IMR-90 (cell line): ENCODE data around the gene LPGAT1. TPM values are rescaled to one million over a fixed set of nuclear protein-coding genes. Genes with fewer than 3 reads are reported as not detected.

Experiments used
- ATAC-seq: fragments of 200-7000 bp; cut with Tn5 transposase; 2 replicates; pipeline ENCODE4 v1.9.1; 2020; ENCODE audit warnings: low read depth, mild to moderate bottlenecking, moderate library complexity
- BruUV-seq: library from RNA; stranded (reverse); fragments of 400-500 nt; replicated peaks from 2 replicates; lab custom pipeline; 2021; lab: Mats Ljungman, UMichigan
- CTCF ChIA-PET: fragments of 300-600 bp; formaldehyde crosslinking; extraction: SDS; loops from one replicate; lab custom pipeline; 2021; ENCODE audit warnings: antibody characterized with exemption; lab: Yijun Ruan, JAX
- POLR2A ChIA-PET: fragments of 300-600 bp; sonication (Branson Sonifier 250); formaldehyde crosslinking; loops from one replicate; lab custom pipeline; 2022; ENCODE audit warnings: antibody characterized with exemption; ENCODE audit not compliant: unreplicated experiment; lab: Charles Lee
- DNase-seq: peaks from one replicate; pipeline ENCODE4 v3.0.0; 2013
- H2AFZ ChIP-seq: replicated peaks from 2 replicates; pipeline ENCODE3; 2013; ENCODE audit warnings: low read length, mild to moderate bottlenecking; ENCODE audit not compliant: poor library complexity
- H2AK5ac ChIP-seq: 2 replicates; pipeline ENCODE4 v1.6.1; 2013; ENCODE audit warnings: low read depth, low read length, inconsistent platforms
- H2AK9ac ChIP-seq: replicated peaks from 2 replicates; pipeline ENCODE3; 2013; ENCODE audit warnings: mild to moderate bottlenecking, low read depth, low read length, moderate library complexity; ENCODE audit not compliant: poor library complexity
- H2BK120ac ChIP-seq: 2 replicates; pipeline ENCODE4 v1.6.1; 2013; ENCODE audit warnings: low read depth, low read length, inconsistent platforms
- H2BK15ac ChIP-seq: 3 replicates; pipeline ENCODE4 v1.6.1; 2013; ENCODE audit warnings: low read depth, low read length, inconsistent platforms
- H2BK20ac ChIP-seq: 2 replicates; pipeline ENCODE4 v1.6.1; 2013; ENCODE audit warnings: low read depth, mild to moderate bottlenecking, inconsistent platforms, low read length, moderate library complexity
- H2BK5ac ChIP-seq: 2 replicates; pipeline ENCODE4 v1.6.1; 2013; ENCODE audit warnings: mild to moderate bottlenecking, low read depth, low read length, inconsistent platforms; ENCODE audit not compliant: poor library complexity, severe bottlenecking
- H3K14ac ChIP-seq: replicated peaks from 2 replicates; pipeline ENCODE4 v1.6.1; 2013; ENCODE audit warnings: low read depth, low read length, inconsistent platforms
- H3K18ac ChIP-seq: 2 replicates; pipeline ENCODE4 v1.6.1; 2013; ENCODE audit warnings: low read depth, low read length, control low read depth
- H3K23ac ChIP-seq: 2 replicates; pipeline ENCODE4 v1.6.1; 2013; ENCODE audit warnings: low read depth, low read length, inconsistent platforms
- H3K27ac ChIP-seq: 2 replicates; pipeline ENCODE4 v1.5.1; 2013; ENCODE audit warnings: mild to moderate bottlenecking, control low read depth, low read length; ENCODE audit not compliant: insufficient read depth
- H3K27me3 ChIP-seq: 2 replicates; pipeline ENCODE4 v1.6.1; 2013; ENCODE audit warnings: low read length; ENCODE audit not compliant: control insufficient read depth, insufficient read depth
- H3K36me3 ChIP-seq: 2 replicates; pipeline ENCODE4 v1.6.1; 2013; ENCODE audit warnings: low read length, mixed read lengths; ENCODE audit not compliant: control insufficient read depth, insufficient read depth
- H3K4ac ChIP-seq: 2 replicates; pipeline ENCODE4 v1.6.1; 2013; ENCODE audit warnings: low read depth, low read length, inconsistent platforms
- H3K4me1 ChIP-seq: 2 replicates; pipeline ENCODE4 v1.6.1; 2013; ENCODE audit warnings: low read length, mixed read lengths; ENCODE audit not compliant: control insufficient read depth, insufficient read depth
- H3K4me2 ChIP-seq: 2 replicates; pipeline ENCODE4 v1.6.1; 2013; ENCODE audit warnings: low read depth, mild to moderate bottlenecking, control low read depth, low read length, moderate library complexity
- H3K4me3 ChIP-seq: 2 replicates; pipeline ENCODE4 v1.5.1; 2013; ENCODE audit warnings: low read depth, mild to moderate bottlenecking, control low read depth, low read length, moderate library complexity; ENCODE audit not compliant: insufficient read depth
- H3K56ac ChIP-seq: 2 replicates; pipeline ENCODE4 v1.6.1; 2013; ENCODE audit warnings: low read length, inconsistent platforms; ENCODE audit not compliant: insufficient read depth; ENCODE audit errors: extremely low read depth
- H3K79me1 ChIP-seq, 2 experiments: 2 replicates each; pipeline ENCODE4 v1.6.1; 2013; ENCODE audit warnings: low read length in 2 of 2, inconsistent platforms in 1 of 2, low read depth in 1 of 2
- H3K9ac ChIP-seq: 2 replicates; pipeline ENCODE4 v1.6.1; 2013; ENCODE audit warnings: low read depth, low read length, control low read depth
- H3K9me1 ChIP-seq: 2 replicates; pipeline ENCODE4 v1.6.1; 2013; ENCODE audit warnings: low read length, inconsistent platforms; ENCODE audit not compliant: insufficient read depth
- H3K9me3 ChIP-seq: 2 replicates; pipeline ENCODE4 v1.6.1; 2013; ENCODE audit warnings: low read length; ENCODE audit not compliant: control insufficient read depth, insufficient read depth
- H4K20me1 ChIP-seq: 2 replicates; pipeline ENCODE4 v1.6.1; 2013; ENCODE audit warnings: low read length, inconsistent platforms; ENCODE audit not compliant: insufficient read depth
- H4K5ac ChIP-seq: 2 replicates; pipeline ENCODE4 v1.6.1; 2013; ENCODE audit warnings: mild to moderate bottlenecking, low read depth, low read length, control low read depth
- H4K8ac ChIP-seq, 2 experiments: 2 replicates each; pipeline ENCODE4 v1.6.1; 2013; ENCODE audit warnings: low read depth in 2 of 2, low read length in 2 of 2, control low read depth in 1 of 2, inconsistent platforms in 1 of 2
- H4K91ac ChIP-seq: 2 replicates; pipeline ENCODE4 v1.6.1; 2013; ENCODE audit warnings: low read depth, low read length, inconsistent platforms; ENCODE audit not compliant: insufficient read depth
- BHLHE40 ChIP-seq: fragments of 150-350 bp; IDR thresholded peaks from 2 replicates; pipeline ENCODE4 v1.6.1; 2016; ENCODE audit warnings: mild to moderate bottlenecking, low read depth, low read length
- CEBPB ChIP-seq: IDR thresholded peaks from 2 replicates; pipeline ENCODE4 v1.6.1; 2012; ENCODE audit warnings: low read depth, low read length, improper control_type of control experiment
- MXI1 ChIP-seq: IDR thresholded peaks from 2 replicates; pipeline ENCODE4 v1.6.1; 2012; ENCODE audit warnings: low read depth, mild to moderate bottlenecking, low read length, moderate library complexity, borderline replicate concordance
- NFE2L2 ChIP-seq: fragments of 150-350 bp; IDR thresholded peaks from 2 replicates; pipeline ENCODE4 v1.6.1; 2016; ENCODE audit warnings: low read depth, mild to moderate bottlenecking, low read length
- RAD21 ChIP-seq: IDR thresholded peaks from 2 replicates; pipeline ENCODE4 v1.6.1; 2012; ENCODE audit warnings: low read length, improper control_type of control experiment
- RCOR1 ChIP-seq: IDR thresholded peaks from 2 replicates; pipeline ENCODE4 v1.6.1; 2012; ENCODE audit warnings: mild to moderate bottlenecking, low read length, improper control_type of control experiment; ENCODE audit not compliant: insufficient replicate concordance
- SMC3 ChIP-seq: fragments of 150-350 bp; IDR thresholded peaks from 2 replicates; pipeline ENCODE4 v1.6.1; 2016; ENCODE audit warnings: low read depth, mild to moderate bottlenecking, antibody characterized with exemption, low read length, moderate library complexity
- WGBS, 2 experiments: methylation state at CpG; one replicate each; pipeline versions ENCODE4 v1.1.5 to v1.1.7; 2013; ENCODE audit warnings: missing lambda C conversion rate in 2 of 2; ENCODE audit not compliant: insufficient read length in 1 of 2; ENCODE audit errors: extremely low coverage in 2 of 2; 5-methylcytosine and 5-hydroxymethylcytosine counted together
- dilution Hi-C: fragments of 300-500 bp; cut with HindIII; formaldehyde crosslinking; loops from one replicate; pipeline ENCODE4 v1.14.3; 2018; ENCODE audit warnings: low sequenced_read_pairs; ENCODE audit not compliant: unreplicated experiment
- in situ Hi-C: fragments of 300-500 bp; cut with MboI; formaldehyde crosslinking; loops from 3 replicates; pipeline ENCODE4 v1.14.3; 2019; ENCODE audit warnings: low sequenced_read_pairs, inconsistent platforms, mixed read lengths
- intact Hi-C: fragments of 100-400 bp; cut with micrococcal nuclease; formaldehyde crosslinking; loops from 2 replicates; pipeline ENCODE4 v1.10.0; 2022
- polyA plus RNA-seq, 3 experiments: library from polyadenylated mRNA; depleted of rRNA; stranded (reverse); fragments of >200 nt; gene quantifications; 2 replicates each; pipeline ENCODE4 v1.2.3, GENCODE V29; 2012; ENCODE audit warnings: low replicate concordance in 1 of 3
- total RNA-seq: library from RNA; depleted of rRNA; stranded (reverse); fragments of >200 nt; gene quantifications from 2 replicates; pipeline ENCODE4 v1.2.3, GENCODE V29; 2012
- TF ChIP-seq, protein P1 (sequence below): fragments of 150-350 bp; IDR thresholded peaks from 2 replicates; pipeline ENCODE4 v1.6.1; 2017; ENCODE audit warnings: mild to moderate bottlenecking, antibody characterized with exemption, low read length, low read depth

The LPGAT1 gene
- total and polyA plus RNA-seq, 2 of the 4 experiments (the other 2 are of a cell fraction) = 6.7 to 13.6 TPM

DNA sequence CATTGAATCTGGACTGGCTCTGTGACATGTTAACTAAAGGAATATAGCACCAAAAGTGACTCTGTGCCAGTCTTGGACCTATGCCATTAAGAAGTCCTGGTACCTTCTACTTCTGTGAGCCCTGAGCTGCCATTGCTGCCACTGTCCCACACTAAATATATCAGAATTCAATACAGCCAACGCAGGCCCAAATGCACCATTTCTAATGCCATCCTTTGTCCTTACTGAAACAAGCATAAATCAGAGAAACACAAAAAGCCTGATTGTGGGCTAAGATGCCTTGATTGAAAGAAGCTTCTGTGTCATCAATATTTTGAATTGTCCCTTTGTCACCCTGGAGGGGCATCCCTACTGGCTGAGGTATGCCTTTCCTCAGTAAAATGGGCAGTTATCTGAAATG lies 88.3 kb downstream of the LPGAT1 start:
- Histone ChIP-seq H3K4me1 (no peaks in the 10 kb centered on the region), H3K4me2 (no peak overlapping the region), H2BK15ac (no peak overlapping the region), H3K23ac (no peak overlapping the region), H3K18ac (no peak overlapping the region), H3K9me3 (no peaks in the 10 kb centered on the region), H3K56ac (no peak overlapping the region), H4K5ac (no peak overlapping the region), H2AK9ac (no peak overlapping the region), H3K27ac (no peak overlapping the region), H2BK5ac (no peak overlapping the region), H3K9me1 (no peaks in the 10 kb centered on the region; the same call in 1 of the 2 replicates), H2BK20ac (no peak overlapping the region), H4K8ac (no peak overlapping the region), H3K4me3 (no peak overlapping the region), H3K14ac (no peak overlapping the region), H3K27me3 (no peaks in the 10 kb centered on the region; the same call in none of the 2 replicates), H3K9ac (no peak overlapping the region), H3K79me1 (no peaks in the 10 kb centered on the region), H2AK5ac (no peak overlapping the region), H2AFZ (no peak overlapping the region), H2BK120ac (no peak overlapping the region), H3K4ac (no peak overlapping the region), H3K36me3 (no peaks in the 10 kb centered on the region), H4K20me1 (no peaks in the 10 kb centered on the region), H4K91ac (no peak overlapping the region)
- ATAC-seq (no peak), DNase-seq (no peak)
- POLR2A ChIA-PET = no interaction called here
- in situ Hi-C loops (no loop called here), intact Hi-C loops (no loop called here), dilution Hi-C loops (no loop called here)
- CTCF ChIA-PET = interaction anchor here (0.5 kb wide), 1 partner anchor 136 kb away, joined by 3 read pairs; no protein-coding TSS in a partner anchor
- WGBS, 2 experiments = no CpG with 5 or more reads among the region's 1 CpG
- BruUV-seq = no TSS peak
- TF ChIP-seq RAD21 (no peak), NFE2L2 (no peak), CEBPB (no peak), BHLHE40 (no peak), SMC3 (no peak), RCOR1 (no peak), MXI1 (no peak)
- TF ChIP-seq, protein P1, sequence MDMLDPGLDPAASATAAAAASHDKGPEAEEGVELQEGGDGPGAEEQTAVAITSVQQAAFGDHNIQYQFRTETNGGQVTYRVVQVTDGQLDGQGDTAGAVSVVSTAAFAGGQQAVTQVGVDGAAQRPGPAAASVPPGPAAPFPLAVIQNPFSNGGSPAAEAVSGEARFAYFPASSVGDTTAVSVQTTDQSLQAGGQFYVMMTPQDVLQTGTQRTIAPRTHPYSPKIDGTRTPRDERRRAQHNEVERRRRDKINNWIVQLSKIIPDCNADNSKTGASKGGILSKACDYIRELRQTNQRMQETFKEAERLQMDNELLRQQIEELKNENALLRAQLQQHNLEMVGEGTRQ = no peak
